HL-60/S4 treated with retinoic acid at 250 ng/mL for 4 days and 3 days (cell line): ENCODE measurements around the gene HAAO.
"Not testable (repeated sequence)": the region's sequence is repeated elsewhere in the genome, so short reads cannot be mapped to it uniquely, and the experiment has no call there.

Experiments used
- in situ Hi-C: fragments of 300-500 bp; cut with MboI; formaldehyde crosslinking; loops from 2 replicates; pipeline ENCODE4 v1.7.0; 2022; ENCODE audit warnings: low sequenced_read_pairs

The HAAO gene

GRCh38 chr2:42754021-42754775, 38.2 kb downstream of the HAAO start:
- in situ Hi-C loops: no loop called here

GRCh38 chr2:42752816-42753813, 39.3 kb downstream of the HAAO start:
- in situ Hi-C loops: no loop called here

- in situ Hi-C loops: no loop called here
Measured at GRCh38 chr2:42752314-42752713, 40.1 kb downstream of the HAAO start.

- in situ Hi-C loops: no loop called here
Measured at GRCh38 chr2:42748840-42749239, 43.5 kb downstream of the HAAO start.

GRCh38 chr2:42747422-42747821, 45.0 kb downstream of the HAAO start:
- in situ Hi-C loops: no loop called here

- in situ Hi-C loops: no loop called here
Measured at GRCh38 chr2:42744545-42745082, 47.8 kb downstream of the HAAO start.

GRCh38 chr2:42743659-42743990, 48.8 kb downstream of the HAAO start:
- in situ Hi-C loops: no loop called here

GRCh38 chr2:42742740-42743658, 49.4 kb downstream of the HAAO start:
- in situ Hi-C loops: no loop called here

GRCh38 chr2:42741140-42741539, 51.2 kb downstream of the HAAO start:
- in situ Hi-C loops: no loop called here

GRCh38 chr2:42736598-42737322, 55.6 kb downstream of the HAAO start:
- in situ Hi-C loops: no loop called here

- in situ Hi-C loops: no loop called here
Measured at GRCh38 chr2:42733852-42734251, 58.5 kb downstream of the HAAO start.

- in situ Hi-C loops: not testable (repeated sequence)
Measured at GRCh38 chr2:42731316-42731715, 61.1 kb downstream of the HAAO start.

- in situ Hi-C loops: no loop called here
Measured at GRCh38 chr2:42726680-42727079, 65.7 kb downstream of the HAAO start.

- in situ Hi-C loops: no loop called here
Measured at GRCh38 chr2:42725657-42726056, 66.7 kb downstream of the HAAO start.

- in situ Hi-C loops: no loop called here
Measured at GRCh38 chr2:42724886-42725285, 67.5 kb downstream of the HAAO start.

GRCh38 chr2:42723465-42723864, 68.9 kb downstream of the HAAO start:
- in situ Hi-C loops: no loop called here

- in situ Hi-C loops: no loop called here
Measured at GRCh38 chr2:42722320-42723190, 69.8 kb downstream of the HAAO start.

- in situ Hi-C loops: no loop called here
Measured at GRCh38 chr2:42721898-42722297, 70.5 kb downstream of the HAAO start.
